Measurements from ENCODE around the gene KCNMB4. TPM values are rescaled to one million over a fixed set of nuclear protein-coding genes. Genes with fewer than 3 reads are reported as not detected.

The KCNMB4 gene
- total RNA-seq, 3 donors from 2014 or later: 0.98 to 1.5 (median 1.4) TPM

DNA sequence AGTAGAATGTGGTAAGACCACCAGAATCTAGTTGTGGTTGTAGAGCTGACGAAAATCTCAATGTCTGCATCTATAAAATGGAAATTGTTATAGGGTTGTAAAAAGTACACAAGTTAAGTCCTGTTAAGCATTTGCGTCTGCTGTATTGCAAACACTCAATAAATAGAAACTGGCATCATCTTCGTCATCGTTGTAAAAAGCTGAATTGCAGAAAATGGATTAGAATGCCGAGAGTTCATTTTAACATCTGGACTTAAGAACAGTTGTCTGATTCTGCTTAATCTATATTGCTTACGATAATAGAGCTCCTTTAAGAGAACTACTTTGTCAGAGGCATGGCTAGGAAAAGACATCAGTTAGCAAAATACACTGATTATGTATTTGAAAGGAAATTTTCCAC lies 33.2 kb downstream of the KCNMB4 start:
- H3K4me3 ChIP-seq: no peak overlapping the region
- no peaks in the 10 kb centered on the region for H3K36me3 ChIP-seq
- no peaks in the 10 kb centered on the region for H3K27me3 ChIP-seq
- no peaks in the 10 kb centered on the region for H3K4me1 ChIP-seq
- intact Hi-C loops (cut with DNase I; ENCODE audit: low total_unique reads): no loop called here
- H3K27ac ChIP-seq: no peak overlapping the region
- TF ChIP-seq POLR2AphosphoS5 (IDR thresholded peaks at IDR 0.05): no peak
- no peak for TF ChIP-seq CTCF (IDR thresholded peaks at IDR 0.05)
- TF ChIP-seq POLR2A (IDR thresholded peaks at IDR 0.05): no peak
- no peaks in the 10 kb centered on the region for H3K9me3 ChIP-seq
- no peak for DNase-seq (ENCODE audit: low spot score in 2 of 2)

DNA sequence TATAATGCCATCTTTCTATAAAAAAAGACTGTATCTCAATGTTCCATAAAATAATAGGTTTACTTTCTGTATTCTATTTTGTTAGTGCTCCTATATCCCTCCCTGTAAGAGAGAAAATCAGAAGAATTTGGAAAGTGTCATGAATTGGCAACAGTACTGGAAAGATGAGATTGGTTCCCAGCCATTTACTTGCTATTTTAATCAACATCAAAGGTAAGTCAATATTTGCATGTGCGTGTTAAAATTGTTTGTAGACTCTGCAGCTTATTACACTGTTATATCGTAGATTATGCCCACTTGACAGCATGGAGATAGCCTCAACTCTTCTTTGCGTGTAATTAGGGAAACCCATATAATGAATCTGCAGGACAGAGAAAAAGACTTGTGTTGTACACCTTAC lies 34.0 kb downstream of the KCNMB4 start:
- DNase-seq (ENCODE audit: low spot score in 2 of 2): no peak
- H3K36me3 ChIP-seq: no peaks in the 10 kb centered on the region
- H3K27me3 ChIP-seq: no peaks in the 10 kb centered on the region
- no peaks in the 10 kb centered on the region for H3K4me1 ChIP-seq
- no peak overlapping the region for H3K27ac ChIP-seq
- no peaks in the 10 kb centered on the region for H3K9me3 ChIP-seq
- intact Hi-C loops (cut with DNase I; ENCODE audit: low total_unique reads): no loop called here
- TF ChIP-seq POLR2A (IDR thresholded peaks at IDR 0.05) (no peak), POLR2AphosphoS5 (IDR thresholded peaks at IDR 0.05) (no peak), CTCF (IDR thresholded peaks at IDR 0.05) (no peak)
- H3K4me3 ChIP-seq: no peak overlapping the region

- H3K27ac ChIP-seq: no peak overlapping the region
- H3K4me1 ChIP-seq: no peaks in the 10 kb centered on the region
- H3K4me3 ChIP-seq: no peak overlapping the region
- no peaks in the 10 kb centered on the region for H3K9me3 ChIP-seq
- DNase-seq (ENCODE audit: low spot score in 2 of 2): no peak
- no peak for TF ChIP-seq CTCF (IDR thresholded peaks at IDR 0.05)
- TF ChIP-seq POLR2A (IDR thresholded peaks at IDR 0.05): no peak
- no peak for TF ChIP-seq POLR2AphosphoS5 (IDR thresholded peaks at IDR 0.05)
- intact Hi-C loops (cut with DNase I; ENCODE audit: low total_unique reads): no loop called here
- H3K27me3 ChIP-seq: no peaks in the 10 kb centered on the region
- no peaks in the 10 kb centered on the region for H3K36me3 ChIP-seq
These were observed 36.5 kb downstream of the KCNMB4 start for GRCh38 chr12:70402597-70402996.

- TF ChIP-seq CTCF (IDR thresholded peaks at IDR 0.05) (no peak), POLR2A (IDR thresholded peaks at IDR 0.05) (no peak), POLR2AphosphoS5 (IDR thresholded peaks at IDR 0.05) (no peak)
- H3K27me3 ChIP-seq: no peaks in the 10 kb centered on the region
- no peak overlapping the region for H3K4me3 ChIP-seq
- intact Hi-C loops (cut with DNase I; ENCODE audit: low total_unique reads): no loop called here
- H3K9me3 ChIP-seq: no peaks in the 10 kb centered on the region
- no peak overlapping the region for H3K27ac ChIP-seq
- H3K36me3 ChIP-seq: no peaks in the 10 kb centered on the region
- no peaks in the 10 kb centered on the region for H3K4me1 ChIP-seq
- DNase-seq (ENCODE audit: low spot score in 2 of 2): no peak
These were observed 37.7 kb downstream of the KCNMB4 start for GRCh38 chr12:70403826-70404225.

DNA sequence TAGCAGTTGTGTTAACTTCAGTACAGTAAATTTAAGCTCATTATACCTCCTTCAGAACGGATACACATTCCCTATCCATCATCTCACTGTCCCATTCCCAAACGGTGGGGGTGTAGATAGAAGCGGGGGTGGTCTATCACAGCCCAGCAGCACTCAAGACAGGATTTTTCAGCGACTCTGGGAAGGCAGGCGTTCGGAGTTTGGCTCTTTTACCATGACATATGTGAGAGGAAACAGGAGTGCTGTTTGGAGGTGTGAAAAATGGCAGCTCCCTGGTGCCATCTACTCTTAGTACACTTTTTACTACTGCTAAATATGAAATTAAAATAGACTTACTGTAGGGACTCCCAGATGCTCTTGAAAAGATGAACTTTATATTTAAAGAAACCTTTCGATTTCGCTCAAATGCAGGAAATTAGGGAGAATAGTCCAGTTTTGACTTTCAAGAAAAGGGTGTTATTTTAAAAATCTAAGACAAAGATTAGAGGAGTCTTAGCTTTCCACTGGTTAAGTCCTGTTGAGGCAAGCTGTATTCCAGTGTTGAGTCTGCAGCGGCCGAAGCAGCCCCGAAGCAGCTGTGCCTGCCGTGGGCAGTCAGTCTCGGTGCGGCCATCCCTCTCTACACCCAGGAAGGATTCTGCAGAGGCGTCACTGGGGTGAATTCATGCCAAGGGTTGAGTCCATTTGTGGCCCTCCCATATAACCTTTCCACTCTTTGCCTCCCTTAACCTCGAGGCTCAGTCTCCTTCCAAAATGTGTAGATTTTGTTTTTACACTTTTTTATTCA lies 42.1 kb downstream of the KCNMB4 start:
- DNase-seq (ENCODE audit: low spot score in 2 of 2): no peak
- Histone ChIP-seq H3K27ac (no peak overlapping the region), H3K27me3 (no peaks in the 10 kb centered on the region), H3K36me3 (no peaks in the 10 kb centered on the region), H3K9me3 (no peaks in the 10 kb centered on the region), H3K4me3 (no peak overlapping the region), H3K4me1 (no peaks in the 10 kb centered on the region)
- no peak for TF ChIP-seq CTCF (IDR thresholded peaks at IDR 0.05)
- intact Hi-C loops (cut with DNase I; ENCODE audit: low total_unique reads): no loop called here
